ENCODE data around the gene GEMIN2.
"Not testable (repeated sequence)": the region's sequence is repeated elsewhere in the genome, so short reads cannot be mapped to it uniquely, and the experiment has no call there.

Gene GEMIN2

DNA sequence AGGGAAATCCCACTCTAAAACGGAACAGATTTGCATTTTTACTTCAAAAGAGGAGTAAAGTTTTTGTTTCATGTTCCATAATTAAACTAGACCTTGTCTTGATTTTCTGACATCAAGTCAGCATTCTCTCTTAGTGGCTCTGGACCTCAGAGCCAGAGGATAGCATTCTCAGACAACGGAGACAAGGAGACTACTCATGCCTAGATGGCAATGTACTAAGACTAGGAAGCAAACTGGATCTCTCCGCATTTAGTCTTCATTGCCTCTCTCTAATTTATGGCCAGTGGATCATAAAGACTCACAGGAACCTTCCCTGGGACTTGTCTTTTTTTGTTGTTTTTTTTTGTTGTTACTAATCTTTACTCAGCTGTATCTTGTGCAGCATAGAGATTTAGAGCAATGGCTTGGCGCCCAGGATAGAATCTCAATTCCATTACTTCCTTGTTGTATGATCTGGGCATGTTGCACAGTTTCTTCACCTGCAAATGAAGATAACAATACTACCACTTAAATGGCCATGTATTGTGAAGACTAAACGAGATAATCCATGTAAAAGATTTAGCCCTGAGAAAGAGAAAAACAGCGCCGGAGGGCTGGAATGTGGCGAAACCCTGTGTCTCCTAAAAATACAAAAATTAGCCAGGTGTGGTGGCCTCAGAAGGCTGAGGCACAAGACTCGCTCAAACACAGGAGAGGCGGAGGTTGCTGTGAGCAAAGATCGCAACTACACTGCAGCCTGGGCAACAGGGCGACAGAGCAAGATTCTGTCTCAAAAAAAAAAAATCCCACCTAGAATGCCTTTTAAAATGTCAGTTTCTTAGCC, 4.0 kb upstream of the GEMIN2 start:
- DNase-seq (ENCODE audit: low spot score), result no peak

DNA sequence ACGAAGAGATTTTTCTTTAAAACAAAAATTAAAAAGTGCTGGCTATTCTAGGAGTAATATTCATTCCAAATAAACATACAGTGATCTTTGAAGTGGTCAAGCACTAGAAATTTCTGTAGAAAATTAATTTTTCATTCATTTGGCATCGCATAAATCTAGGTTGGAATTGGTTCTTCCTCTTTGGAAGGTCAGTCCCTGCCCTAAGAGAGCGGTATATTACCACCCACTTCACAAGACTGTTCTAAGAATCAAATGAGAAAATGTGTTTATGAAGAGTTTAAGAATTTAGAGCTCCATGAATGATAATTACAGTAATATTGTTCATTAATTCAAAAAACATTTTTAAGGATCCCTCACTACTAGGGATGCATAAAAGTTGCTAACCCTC, 444 bp upstream of the GEMIN2 start:
- DNase-seq (ENCODE audit: low spot score), result no peak

DNA sequence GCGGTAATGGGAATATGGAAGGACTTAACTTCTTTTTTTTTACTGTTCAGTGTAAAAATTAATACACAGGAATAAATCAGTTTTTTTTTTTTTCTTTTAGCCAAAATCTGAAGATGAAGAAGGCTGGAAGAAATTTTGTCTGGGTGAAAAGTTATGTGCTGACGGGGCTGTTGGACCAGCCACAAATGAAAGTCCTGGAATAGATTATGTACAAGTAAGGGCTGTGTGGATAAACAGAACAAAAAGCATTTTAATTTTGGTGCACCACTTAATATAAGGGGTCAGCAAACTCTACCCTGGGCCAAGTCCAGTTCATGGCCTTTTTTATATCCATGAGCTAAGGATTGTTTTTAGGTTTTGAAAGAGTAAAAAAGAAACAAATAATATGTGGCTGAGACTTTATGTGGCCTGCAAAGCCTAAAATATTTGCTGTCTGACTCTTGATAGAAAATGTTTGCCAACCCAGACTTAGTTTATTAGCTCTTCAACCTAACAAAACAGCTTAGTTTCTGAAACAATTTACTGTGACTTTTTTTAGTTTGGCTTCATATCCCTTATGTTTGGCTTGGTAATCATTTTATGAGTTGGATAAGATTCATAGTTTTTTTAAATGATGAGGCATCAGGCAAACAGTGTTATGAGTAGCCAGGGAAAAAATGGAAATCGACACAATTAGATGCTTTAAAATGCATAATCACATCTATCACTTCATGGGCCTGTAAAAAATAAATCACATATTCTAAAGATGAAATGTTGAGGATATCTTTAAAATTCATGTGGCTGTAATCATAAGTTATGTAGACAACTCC, 8.4 kb downstream of the GEMIN2 start:
- no peak for DNase-seq (ENCODE audit: low spot score)

DNA sequence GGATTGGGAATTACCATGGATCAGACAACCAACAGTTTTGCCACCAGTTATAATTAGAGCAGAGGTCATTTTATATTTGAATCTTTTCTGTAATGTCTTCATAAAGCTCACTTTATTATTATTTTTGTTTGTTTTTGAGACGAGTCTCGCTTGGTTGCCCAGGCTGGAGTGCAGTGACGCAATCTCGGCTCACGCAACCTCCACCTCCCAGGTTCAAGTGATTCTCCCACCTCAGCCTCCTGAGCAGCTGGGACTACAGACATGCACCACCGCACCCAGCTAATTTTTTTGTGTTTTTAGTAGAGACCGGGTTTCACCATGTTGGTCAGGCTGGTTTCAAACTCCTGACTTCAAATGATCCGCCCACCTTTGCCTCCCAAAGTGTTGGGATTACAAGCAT, 23.7 kb downstream of the GEMIN2 start:
- DNase-seq (ENCODE audit: low spot score), result not testable (repeated sequence)

DNA sequence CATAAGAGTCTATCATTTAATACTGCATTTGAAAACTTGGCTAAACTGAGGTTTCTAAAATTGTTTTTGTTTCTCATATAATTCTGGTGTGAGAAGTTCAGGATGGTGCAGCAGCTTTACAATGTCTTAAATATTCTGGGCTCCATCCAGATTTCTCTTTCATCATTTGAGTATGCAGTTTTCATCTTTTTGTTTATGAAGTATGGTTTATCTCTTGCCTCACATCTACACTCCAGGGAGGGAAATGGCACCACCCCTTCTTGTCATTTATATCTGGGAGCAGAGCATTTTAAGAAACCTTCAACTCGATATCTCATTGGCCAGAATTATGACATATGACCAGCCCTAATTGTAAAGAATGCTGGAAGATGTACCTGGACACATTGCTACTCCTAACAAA, 24.3 kb downstream of the GEMIN2 start:
- DNase-seq (ENCODE audit: low spot score), result no peak

DNA sequence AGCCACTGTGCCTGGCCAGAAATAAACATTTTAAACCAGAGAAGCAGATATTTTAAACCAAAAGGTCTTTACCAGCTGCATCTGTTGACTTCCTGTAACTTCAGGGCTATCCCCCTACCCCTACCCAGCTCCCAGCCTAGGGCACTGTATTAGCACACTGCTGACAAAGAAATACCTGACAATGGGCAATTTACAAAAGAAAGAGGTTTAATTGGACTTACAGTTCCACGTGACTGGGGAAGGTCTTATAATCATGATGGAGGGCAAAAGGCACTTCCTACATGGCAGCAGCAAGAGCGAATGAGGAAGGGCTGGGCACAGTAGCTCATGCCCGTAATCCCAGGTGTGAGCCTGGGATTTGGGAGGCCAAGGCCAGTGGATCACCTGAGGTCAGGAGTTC, 26.0 kb downstream of the GEMIN2 start:
- DNase-seq (ENCODE audit: low spot score), result no peak

DNA sequence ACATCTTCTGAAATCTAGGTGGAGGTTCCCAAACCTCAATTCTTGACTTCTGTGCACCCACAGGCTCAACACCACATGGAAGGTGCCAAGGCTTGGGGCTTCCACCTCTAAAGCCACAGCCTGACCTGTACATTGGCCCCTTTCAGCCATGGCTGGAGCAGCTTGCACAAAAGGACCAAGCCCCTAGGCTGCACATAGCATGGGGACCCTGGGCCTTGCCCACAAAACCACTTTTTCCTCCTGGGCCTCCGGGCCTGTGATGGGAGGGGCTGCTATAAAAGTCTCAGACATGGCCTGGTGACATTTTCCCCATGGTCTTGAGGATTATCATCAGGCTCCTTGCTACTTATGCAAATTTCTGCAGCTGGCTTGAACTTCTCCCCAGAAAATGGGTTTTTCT, 27.5 kb downstream of the GEMIN2 start:
- not testable (repeated sequence) for DNase-seq (ENCODE audit: low spot score)

DNA sequence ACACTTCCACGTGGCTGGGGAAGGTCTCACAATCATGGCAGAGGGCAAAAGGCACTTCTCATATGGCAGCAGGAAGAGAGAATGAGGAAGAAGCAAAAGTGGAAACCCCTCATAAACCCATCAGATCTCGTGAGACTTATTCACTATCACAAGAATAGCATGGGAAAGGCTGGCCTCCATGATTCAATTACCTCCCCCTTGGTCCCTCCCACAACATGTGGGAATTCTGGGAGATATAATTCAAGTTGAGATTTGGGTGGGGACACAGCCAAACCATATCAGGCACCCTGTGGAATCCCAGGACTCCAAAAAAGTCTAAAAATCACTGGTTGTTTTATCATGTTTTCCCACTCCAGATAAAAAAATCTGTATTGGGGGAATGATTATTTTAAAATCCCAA, 29.1 kb downstream of the GEMIN2 start:
- DNase-seq (ENCODE audit: low spot score), result not testable (repeated sequence)

DNA sequence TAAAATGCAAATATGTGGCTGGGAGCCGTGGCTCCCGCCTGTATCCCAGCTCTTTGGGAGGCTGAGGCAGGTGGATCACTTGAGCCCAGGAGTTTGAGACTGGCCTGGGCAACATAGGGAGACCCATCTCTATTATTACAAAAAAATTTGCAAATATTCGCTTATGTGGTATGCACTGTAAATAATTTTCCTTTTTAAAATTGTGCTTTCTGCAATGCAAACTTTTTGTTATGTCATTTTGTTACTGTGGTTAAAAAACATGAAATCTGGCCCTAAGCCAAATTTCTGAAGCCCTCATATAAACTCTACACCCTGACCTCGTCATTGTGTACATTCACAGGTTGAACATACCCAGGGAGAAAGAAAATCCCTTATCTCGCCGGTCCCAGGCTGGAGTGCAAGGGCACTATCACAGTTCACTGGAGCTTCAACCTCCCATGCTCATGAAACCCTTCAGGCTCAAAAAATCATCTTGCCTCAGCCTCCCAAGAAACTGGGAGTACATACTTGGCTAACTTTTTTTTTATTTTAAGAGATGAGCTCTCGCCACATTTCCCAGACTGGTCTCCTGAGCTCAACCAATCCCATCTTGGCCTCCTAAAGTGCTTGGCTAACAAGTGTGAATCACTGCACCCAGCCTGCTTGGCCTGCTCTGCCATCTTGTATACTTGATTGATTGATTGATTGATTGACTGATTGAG, 31.3 kb downstream of the GEMIN2 start:
- DNase-seq (ENCODE audit: low spot score), result no peak

DNA sequence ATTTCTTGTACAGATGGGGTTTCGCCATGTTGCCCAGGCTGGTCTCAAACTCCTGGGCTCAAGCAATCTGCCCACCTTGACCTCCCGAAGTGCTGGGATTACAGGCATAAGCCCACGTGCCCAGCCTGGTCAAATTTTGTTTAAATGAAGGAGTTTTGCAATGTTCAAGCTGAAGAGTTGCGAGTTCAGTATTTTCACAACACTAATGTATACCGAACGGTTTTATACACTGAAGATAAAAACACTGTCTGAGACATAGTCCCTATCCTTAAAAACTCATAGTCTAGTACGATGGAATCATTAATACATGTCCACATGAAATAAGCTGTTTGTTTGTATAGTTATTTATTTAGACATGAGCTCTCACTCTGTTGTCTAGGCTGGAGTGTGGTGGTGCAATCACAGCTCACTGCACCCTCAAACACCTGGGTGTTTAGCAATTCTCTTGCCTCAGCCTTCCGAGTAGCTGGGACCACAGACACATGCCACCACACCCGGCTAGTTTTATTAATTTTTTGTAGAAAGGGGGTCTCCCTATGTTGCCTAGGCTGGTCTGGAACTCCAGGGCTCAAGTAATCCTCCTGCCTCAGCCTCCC, 40.6 kb downstream of the GEMIN2 start:
- no peak for DNase-seq (ENCODE audit: low spot score)

DNA sequence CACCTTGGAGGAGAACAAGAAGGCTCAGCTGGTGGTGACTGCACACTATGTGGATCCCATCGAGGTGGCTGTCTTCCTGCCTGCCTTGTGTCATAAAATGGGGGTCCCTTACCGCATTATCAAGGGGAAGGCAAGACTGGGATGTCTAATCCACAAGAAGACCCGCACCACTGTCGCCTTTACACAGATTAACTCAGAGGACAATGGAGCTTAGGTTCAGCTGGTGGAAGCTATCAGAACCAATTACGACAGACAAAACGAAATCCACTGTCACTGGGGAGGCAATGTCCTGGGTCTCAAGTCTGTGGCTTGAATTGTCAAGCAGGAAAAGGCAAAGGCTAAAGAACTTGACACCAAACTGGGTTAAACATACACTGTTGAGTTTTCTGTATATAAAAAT, 43.4 kb downstream of the GEMIN2 start:
- DNase-seq (ENCODE audit: low spot score), result no peak

DNA sequence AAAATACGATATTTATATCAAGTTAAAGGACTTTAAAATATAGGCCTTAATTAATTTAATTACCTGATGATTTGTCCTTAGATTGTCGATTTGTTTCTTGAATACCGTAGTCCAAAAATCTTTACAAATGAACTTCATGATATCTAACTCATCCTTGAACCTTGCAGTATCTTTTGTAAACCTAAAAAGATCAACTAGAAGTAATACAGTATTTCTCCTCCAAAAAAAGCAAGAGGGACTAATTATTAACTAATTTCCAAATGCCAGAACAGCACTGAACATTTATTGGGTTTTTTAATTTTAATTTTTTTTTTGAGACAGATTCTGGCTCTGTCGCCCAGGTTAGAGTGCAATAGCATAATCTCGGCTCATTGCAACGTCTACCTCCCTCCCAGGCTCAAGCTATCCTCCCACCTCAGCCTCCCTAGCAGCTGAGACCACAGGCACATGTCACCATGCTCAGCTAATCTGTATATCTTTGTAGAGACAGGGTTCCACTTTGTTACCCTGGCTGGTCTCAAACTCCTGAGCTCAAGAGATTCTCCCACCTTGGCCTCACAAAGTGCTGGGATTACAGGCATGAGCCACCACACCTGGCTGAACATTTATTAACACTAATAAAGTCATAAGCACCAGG, 44.2 kb downstream of the GEMIN2 start:
- DNase-seq (ENCODE audit: low spot score), result no peak

DNA sequence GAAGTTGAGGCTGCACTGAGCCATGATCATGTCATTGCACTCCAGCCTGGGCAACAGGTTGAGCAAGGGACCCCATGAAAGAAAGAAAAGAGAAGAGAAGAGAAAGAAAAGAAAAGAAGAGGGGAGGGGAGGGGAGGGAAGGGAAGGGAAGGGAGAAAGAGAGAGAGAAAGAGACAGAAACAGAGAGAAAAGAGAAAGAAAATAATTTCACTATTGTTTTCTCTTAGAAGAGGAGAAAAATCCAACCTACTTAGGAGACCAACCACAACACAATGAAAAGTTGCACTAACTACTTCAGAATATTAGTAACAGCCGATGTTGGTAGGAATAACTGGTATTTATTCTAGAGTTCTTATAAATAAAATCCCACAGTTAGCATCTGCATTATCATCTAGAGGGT, 46.4 kb downstream of the GEMIN2 start:
- DNase-seq (ENCODE audit: low spot score), result no peak

DNA sequence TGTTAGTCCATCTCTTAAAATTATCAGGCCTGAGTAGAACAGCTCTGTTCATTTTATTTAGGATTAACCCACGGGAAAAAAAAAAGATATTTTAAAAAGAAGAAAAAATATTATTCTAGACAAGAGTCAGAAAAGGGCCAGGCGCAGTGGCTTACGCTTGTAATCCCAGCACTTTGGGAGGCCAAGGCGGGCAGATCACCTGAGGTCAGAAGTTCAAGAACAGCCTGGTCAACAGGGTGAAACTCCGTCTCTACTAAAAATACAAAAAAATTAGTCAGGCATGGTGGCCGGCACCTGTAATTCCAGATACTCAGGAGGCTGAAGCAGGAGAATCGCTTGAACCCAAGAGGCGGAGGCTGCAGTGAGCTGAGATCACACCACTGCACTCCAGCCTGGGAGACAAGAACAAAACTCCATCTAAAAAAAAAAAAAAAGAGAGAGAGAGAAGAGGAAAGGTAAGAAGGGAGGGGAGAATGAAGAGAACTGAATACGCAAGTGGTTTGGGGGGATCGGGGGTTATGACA, 53.7 kb downstream of the GEMIN2 start:
- DNase-seq (ENCODE audit: low spot score), result not testable (repeated sequence)

DNA sequence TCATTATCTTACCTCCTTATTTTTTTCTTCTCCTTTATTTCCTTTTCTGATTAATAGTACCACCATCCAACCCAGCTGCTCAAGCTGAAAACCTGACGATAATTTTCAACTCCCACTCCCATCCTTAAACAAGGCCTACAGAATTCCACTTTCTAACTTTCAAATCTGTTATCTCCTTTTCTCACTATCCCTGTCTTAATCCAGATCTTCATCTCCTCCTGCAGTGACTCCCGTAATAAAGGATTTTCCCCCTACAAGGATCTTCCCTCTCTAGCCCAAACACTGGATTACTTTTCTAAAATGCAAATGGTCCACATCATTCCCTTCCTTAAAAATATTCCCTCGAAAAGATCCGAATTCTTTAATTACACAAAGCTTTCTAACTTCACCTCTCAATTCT, 54.5 kb downstream of the GEMIN2 start:
- no peak for DNase-seq (ENCODE audit: low spot score)

DNA sequence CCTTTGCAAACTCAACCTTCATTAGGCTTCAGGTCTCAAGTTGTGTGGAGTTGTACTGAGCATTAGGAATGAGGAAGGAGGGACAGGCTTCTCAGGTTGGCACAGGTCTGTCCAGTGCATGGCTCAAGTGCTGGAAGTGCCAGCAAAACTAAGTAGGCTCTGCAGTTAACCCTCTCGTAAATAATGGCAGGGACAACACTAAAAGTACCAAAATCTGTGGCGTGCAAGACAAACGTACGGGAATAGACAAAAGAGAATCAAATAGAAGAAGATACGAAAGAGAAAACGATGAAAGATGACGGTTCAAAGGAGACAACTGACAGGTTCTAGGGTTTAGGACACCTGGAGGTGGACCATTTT, 55.4 kb downstream of the GEMIN2 start:
- no peak for DNase-seq (ENCODE audit: low spot score)

DNA sequence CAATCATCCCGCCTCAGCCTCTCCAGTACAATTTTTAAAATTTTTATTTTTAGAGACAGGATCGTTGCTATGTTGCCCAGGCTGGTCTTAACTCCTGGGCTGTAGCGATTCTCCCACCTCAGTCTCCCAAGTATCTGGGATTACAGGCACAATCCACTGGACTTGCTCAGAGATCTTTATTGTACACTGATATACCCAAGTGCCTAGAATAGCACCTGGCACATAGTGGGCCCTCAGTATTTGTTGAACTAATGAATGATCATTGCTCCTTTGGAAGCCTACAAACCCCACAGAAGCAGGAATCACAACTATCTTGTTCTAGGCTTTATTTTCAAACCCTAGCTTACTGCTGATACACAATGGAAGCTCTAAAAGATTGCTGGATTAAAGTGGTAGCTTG, 59.1 kb downstream of the GEMIN2 start:
- DNase-seq (ENCODE audit: low spot score), result no peak

DNA sequence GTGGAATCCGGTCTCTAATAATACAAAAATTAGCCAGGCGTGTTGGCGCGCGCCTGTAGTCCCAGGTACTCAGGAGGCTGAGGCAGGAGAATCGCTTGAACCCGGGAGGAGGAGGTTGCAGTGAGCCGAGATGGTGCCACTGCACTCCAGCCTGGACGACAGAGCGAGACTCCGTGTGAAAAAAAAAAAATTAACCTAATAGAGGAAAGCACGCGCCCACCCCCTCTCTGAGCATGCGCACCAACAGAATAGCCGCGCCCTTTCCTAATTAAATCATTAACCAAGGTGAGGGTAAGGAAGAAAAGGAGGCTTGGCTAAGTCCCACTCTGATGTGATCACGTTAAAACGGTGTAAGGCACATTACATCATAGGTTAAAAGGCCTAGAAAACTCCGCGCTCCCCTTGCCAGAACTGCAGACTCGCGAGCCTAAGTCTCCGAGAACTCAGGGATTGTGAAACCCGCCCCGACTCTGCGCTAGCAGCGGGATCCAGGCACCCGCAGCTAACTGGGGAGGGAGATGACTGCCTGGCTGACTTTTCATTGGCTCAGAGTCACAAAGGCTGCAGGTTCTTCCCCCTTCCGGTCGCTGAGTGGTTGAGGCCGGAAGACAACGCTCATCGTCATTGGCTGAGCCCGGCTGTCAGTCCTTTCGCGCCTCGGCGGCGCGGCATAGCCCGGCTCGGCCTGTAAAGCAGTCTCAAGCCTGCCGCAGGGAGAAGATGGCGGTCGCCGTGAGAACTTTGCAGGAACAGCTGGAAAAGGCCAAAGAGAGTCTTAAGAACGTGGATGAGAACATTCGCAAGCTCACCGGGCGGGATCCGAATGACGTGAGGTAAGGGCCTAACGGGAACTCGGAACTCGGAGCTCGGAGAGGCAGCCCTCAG, 60.7 kb downstream of the GEMIN2 start, which contains the start of gene PNN:
TSS of gene PNN (plus strand) at position 695 of the 885 bp plus-strand sequence. CDS start at position 721, 26 bp downstream.
- DNase-seq (ENCODE audit: low spot score), result peak; percentile 96

DNA sequence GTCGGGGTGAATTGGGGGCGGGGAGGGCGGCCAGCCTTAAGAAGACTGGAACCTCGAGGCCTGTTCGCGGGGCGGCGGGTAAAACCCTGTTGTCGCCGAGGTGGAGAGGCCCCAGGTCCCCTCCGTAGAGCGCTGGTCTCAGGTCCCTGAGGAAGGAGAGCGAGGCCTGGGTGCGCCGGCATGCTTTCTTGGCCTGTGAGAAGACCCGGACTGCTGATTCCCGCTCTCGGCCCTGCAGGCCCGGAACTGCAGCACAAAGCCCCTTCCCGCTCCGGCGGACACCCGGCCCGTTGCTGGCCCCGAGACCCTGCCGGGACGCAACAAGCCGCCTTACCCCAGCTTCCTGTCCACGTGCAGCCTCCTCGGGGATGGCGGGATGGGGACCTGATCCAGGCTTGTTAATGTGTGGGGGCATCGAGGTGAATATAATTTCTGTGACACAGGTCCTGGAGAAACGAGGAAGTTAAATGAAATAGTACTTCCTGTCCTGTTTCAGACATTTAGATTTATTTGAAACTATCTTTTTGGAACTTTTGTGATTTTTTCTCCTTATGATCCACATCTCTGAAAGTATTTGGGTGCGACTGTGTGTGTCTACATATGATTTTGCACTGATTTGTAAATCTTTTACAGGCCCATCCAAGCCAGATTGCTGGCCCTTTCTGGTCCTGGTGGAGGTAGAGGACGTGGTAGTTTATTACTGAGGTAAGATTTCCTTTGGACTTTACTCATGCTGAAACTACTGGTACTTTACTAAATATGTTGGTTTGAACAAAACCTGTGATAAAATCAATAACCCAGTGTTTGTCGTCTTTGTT, 61.5 kb downstream of the GEMIN2 start:
- DNase-seq (ENCODE audit: low spot score), result no peak

Data from COLO829 (cell line).